ENCODE measurements around the gene PRR36.
A peak's percentile ranks its signal among the peaks of the same experiment; 100 is the strongest.
"Not testable (repeated sequence)": the region's sequence is repeated elsewhere in the genome, so short reads cannot be mapped to it uniquely, and the experiment has no call there.

PRR36 gene

GRCh38 chr19:7897292-7897691 lies 23.1 kb upstream of the PRR36 start:
- DNase-seq, result no peak

- DNase-seq, result no peak
Measured at GRCh38 chr19:7895565-7895964, 21.4 kb upstream of the PRR36 start.

GRCh38 chr19:7894612-7895309 lies 20.6 kb upstream of the PRR36 start:
- DNase-seq, result no peak

- DNase-seq, result not testable (repeated sequence)
Measured at GRCh38 chr19:7893362-7894101, 19.3 kb upstream of the PRR36 start.

- no peak for DNase-seq
Measured at GRCh38 chr19:7888826-7889217, 14.6 kb upstream of the PRR36 start.

- peak; percentile 32 to 48 for DNase-seq
Measured at GRCh38 chr19:7888145-7888825, 14.1 kb upstream of the PRR36 start, which contains the start of gene LRRC8E. Gene LRRC8E, plus strand, starts transcription at chr19:7888510. Its CDS starts 7,094 bp downstream, at chr19:7895604.

- no peak for DNase-seq
Measured at GRCh38 chr19:7887408-7888144, 13.4 kb upstream of the PRR36 start.

- no peak for DNase-seq
Measured at GRCh38 chr19:7885818-7886217, 11.6 kb upstream of the PRR36 start.

- DNase-seq, result no peak
Measured at GRCh38 chr19:7883796-7884570, 9.8 kb upstream of the PRR36 start.

- no peak for DNase-seq
Measured at GRCh38 chr19:7883105-7883504, 8.9 kb upstream of the PRR36 start.

- DNase-seq, result no peak
Measured at GRCh38 chr19:7881910-7882309, 7.7 kb upstream of the PRR36 start.

GRCh38 chr19:7879836-7880235 lies 5.6 kb upstream of the PRR36 start:
- DNase-seq, result no peak

- no peak for DNase-seq
Measured at GRCh38 chr19:7879111-7879807, 5.1 kb upstream of the PRR36 start.

GRCh38 chr19:7877249-7877836 lies 3.2 kb upstream of the PRR36 start:
- DNase-seq, result no peak

GRCh38 chr19:7874897-7875273 lies 695 bp upstream of the PRR36 start:
- DNase-seq, result no peak

- DNase-seq, result no peak
Measured at GRCh38 chr19:7873304-7874075, 700 bp downstream of the PRR36 start.

GRCh38 chr19:7872306-7873204 lies 1.6 kb downstream of the PRR36 start:
- no peak for DNase-seq

- DNase-seq, result peak; percentile 73 to 85
Measured at GRCh38 chr19:7871437-7872305, 2.5 kb downstream of the PRR36 start.

Measured in stimulated activated CD4-positive, alpha-beta T cell treated with anti-CD3 and anti-CD28 coated beads, Interleukin-2, amount 100 ng/mL, for 48 hours (primary cell).